K562 (cell line): Measurements from ENCODE around the gene PLA2G12B. TPM values are rescaled to one million over a fixed set of nuclear protein-coding genes. Genes with fewer than 3 reads are reported as not detected.

ENCODE experiments used
- ATAC-seq: fragments of 200-7000 bp; cut with Tn5 transposase; 3 replicates; pipeline ENCODE4 v1.9.1; 2020; ENCODE audit warnings: moderate library complexity
- BruUV-seq: library from RNA; stranded (reverse); fragments of 400-500 nt; replicated peaks from 2 replicates; lab custom pipeline; 2021; lab: Mats Ljungman, UMichigan
- CTCF ChIA-PET: fragments of 300-600 bp; formaldehyde crosslinking; extraction: SDS; loops from one replicate; lab custom pipeline; 2021; ENCODE audit warnings: low intra/inter-chr PET ratio; lab: Yijun Ruan, JAX
- POLR2A ChIA-PET: fragments of 300-600, 350-650 bp; sonication (Branson Sonifier 250); formaldehyde crosslinking; extraction: SDS; loops from one replicate; lab custom pipeline; 2021; ENCODE audit warnings: antibody characterized with exemption, inconsistent platforms; lab: Yijun Ruan, JAX
- DNase-seq, 4 experiments: peaks; one replicate each; pipeline versions ENCODE4 v3.0.0 to v3.0.0-alpha.2; 2011 to 2018; ENCODE audit warnings: low spot score in 3 of 4, mixed read lengths in 3 of 4; ENCODE audit errors: extremely low read depth in 1 of 4
- FAIRE-seq: peaks from 2 replicates; lab custom pipeline; 2011; peaks lifted over from hg19 to GRCh38; lab: Jason Lieb, UNC
- H2AFZ ChIP-seq: 2 replicates; pipeline ENCODE4 v1.6.0; 2011; ENCODE audit warnings: low read depth, low read length, control low read depth, inconsistent platforms
- H3K27ac ChIP-seq: fragments of 200-600 bp; 3 replicates; pipeline ENCODE4 v1.8.0; 2011; ENCODE audit warnings: low read depth, mild to moderate bottlenecking, control low read depth, inconsistent platforms, low read length, moderate library complexity, mixed read lengths; ENCODE audit errors: extremely low read depth
- H3K27me3 ChIP-seq, 2 experiments: fragments of 300-600 bp in 1 of 2; 2 replicates in 1 of 2; 3 replicates in 1 of 2; pipeline versions ENCODE4 v1.6.0 to v1.8.0; 2011; ENCODE audit warnings: inconsistent platforms in 2 of 2, low read length in 2 of 2, mild to moderate bottlenecking in 1 of 2, mixed read lengths in 1 of 2, moderate library complexity in 1 of 2; ENCODE audit not compliant: control insufficient read depth in 2 of 2, insufficient read depth in 2 of 2
- H3K36me3 ChIP-seq: fragments of 300-600 bp; 3 replicates; pipeline ENCODE4 v1.8.0; 2011; ENCODE audit warnings: mild to moderate bottlenecking, low read length, inconsistent platforms; ENCODE audit not compliant: control insufficient read depth, insufficient read depth
- H3K4me1 ChIP-seq, 2 experiments: fragments of 200-600 bp in 1 of 2; replicated peaks in 1 of 2; 2 replicates in 1 of 2; 3 replicates in 1 of 2; pipeline versions ENCODE4 v1.5.1 to v1.8.0; 2011; ENCODE audit warnings: inconsistent platforms in 2 of 2, low read length in 2 of 2, mild to moderate bottlenecking in 1 of 2, mixed read lengths in 1 of 2, moderate library complexity in 1 of 2; ENCODE audit not compliant: control insufficient read depth in 2 of 2, insufficient read depth in 2 of 2
- H3K4me2 ChIP-seq: 2 replicates; pipeline ENCODE4 v1.6.1; 2011; ENCODE audit warnings: low read length, control low read depth, inconsistent platforms, mixed read lengths; ENCODE audit not compliant: insufficient read depth
- H3K4me3 ChIP-seq: fragments of 200-600 bp; sonication (generic), shearing (Covaris generic); 2 replicates; pipeline ENCODE4 v1.5.1; 2016; ENCODE audit warnings: control low read depth, inconsistent platforms
- H3K79me2 ChIP-seq: fragments of 200-600 bp; 3 replicates; pipeline ENCODE4 v1.8.0; 2011; ENCODE audit warnings: low read length, inconsistent platforms; ENCODE audit not compliant: control insufficient read depth, insufficient read depth
- H3K9ac ChIP-seq, 2 experiments: 2 replicates each; pipeline versions ENCODE4 v1.6.0 to v1.6.1; 2011; ENCODE audit warnings: low read depth in 2 of 2, low read length in 2 of 2, control low read depth in 1 of 2, inconsistent platforms in 1 of 2, mild to moderate bottlenecking in 1 of 2, mixed read lengths in 1 of 2; ENCODE audit not compliant: insufficient read depth in 1 of 2
- H3K9me1 ChIP-seq: one replicate; pipeline ENCODE4 v1.6.0; 2011; ENCODE audit warnings: inconsistent platforms, mild to moderate bottlenecking, low read length, moderate library complexity; ENCODE audit not compliant: control insufficient read depth, insufficient read depth
- H3K9me3 ChIP-seq: replicated peaks from 2 replicates; pipeline ENCODE4 v1.5.1; 2011; ENCODE audit warnings: low read depth, low read length, inconsistent platforms; ENCODE audit not compliant: control insufficient read depth, insufficient read depth
- H4K20me1 ChIP-seq: replicated peaks from 2 replicates; pipeline ENCODE4 v1.6.1; 2011; ENCODE audit warnings: low read length, inconsistent platforms, mixed read lengths; ENCODE audit not compliant: control insufficient read depth, insufficient read depth
- BRF2 ChIP-seq: IDR thresholded peaks from 3 replicates; pipeline ENCODE4 v1.6.1; 2011; ENCODE audit warnings: borderline replicate concordance, mild to moderate bottlenecking; ENCODE audit not compliant: insufficient read length, insufficient read depth
- CTBP1 ChIP-seq: fragments of 450-650 bp; IDR thresholded peaks from 2 replicates; pipeline ENCODE4 v1.6.1; 2016; ENCODE audit warnings: borderline replicate concordance
- EWSR1 ChIP-seq: fragments of 450-650 bp; IDR thresholded peaks from 2 replicates; pipeline ENCODE4 v1.6.1; 2018; ENCODE audit warnings: borderline replicate concordance, mild to moderate bottlenecking, low read depth, moderate library complexity; ENCODE audit not compliant: partially characterized antibody
- L3MBTL2 ChIP-seq: fragments of 450-650 bp; IDR thresholded peaks from 2 replicates; pipeline ENCODE4 v1.6.1; 2016; ENCODE audit warnings: mild to moderate bottlenecking, moderate library complexity
- NFIC ChIP-seq: fragments of 450-650 bp; IDR thresholded peaks from 2 replicates; pipeline ENCODE4 v1.6.1; 2017; ENCODE audit warnings: mild to moderate bottlenecking, inconsistent platforms
- SOX6 ChIP-seq: fragments of 450-650 bp; IDR thresholded peaks from 2 replicates; pipeline ENCODE4 v1.6.1; 2014; ENCODE audit warnings: mild to moderate bottlenecking
- WGBS: fragments of 100-300 bp; shearing (Covaris generic); methylation state at CpG from one replicate; pipeline ENCODE4 v1.1.6; 2016; ENCODE audit warnings: low coverage, mixed read lengths; ENCODE audit not compliant: insufficient coverage; ENCODE audit errors: missing lambda C conversion rate; 5-methylcytosine and 5-hydroxymethylcytosine counted together
- in situ Hi-C: fragments of 300-500 bp; cut with MboI; formaldehyde crosslinking; loops from 4 replicates; pipeline ENCODE4 v1.15.0; 2018; ENCODE audit warnings: inconsistent platforms, mixed read lengths
- intact Hi-C: fragments of 100-400 bp; cut with micrococcal nuclease; formaldehyde crosslinking; loops from 2 replicates; pipeline ENCODE4 v1.14.2; 2022
- polyA plus RNA-seq, 8 experiments: library from polyadenylated mRNA; depleted of rRNA in 4 of 8; stranded (reverse) in 5 of 8; unstranded in 3 of 8; fragments of >200 nt; fragmentation: Nextera tagmentation in 2 of 8; fragmentation: Illumina TruSeq in 1 of 8; extraction: Ambion mirVana in 2 of 8; extraction: Trizol in 1 of 8; gene quantifications; 2 replicates each; pipeline versions ENCODE4 v1.2.1 to v1.2.3, GENCODE V29; 2011 to 2014; ENCODE audit warnings: inconsistent platforms in 1 of 8, missing spikeins in 1 of 8
- total RNA-seq, 7 experiments: library from RNA; depleted of rRNA in 6 of 7; stranded (reverse); fragments of >200 nt in 6 of 7; fragmentation: Illumina TruSeq in 2 of 7; extraction: Trizol in 2 of 7; gene quantifications; 2 replicates each; pipeline versions ENCODE4 v1.2.1 to v1.2.3, GENCODE V29; 2011 to 2021; ENCODE audit warnings: low replicate concordance in 1 of 7

PLA2G12B gene
- total and polyA plus RNA-seq, 9 of the 15 experiments (the other 6 are each of a cell fraction or from before 2014, with no cell fraction given): not detected

- H3K9ac ChIP-seq: no peak overlapping the region
- TF ChIP-seq CTBP1 (peak; percentile 25; the same call in 1 of the 2 replicates), EWSR1 (no peak)
- FAIRE-seq (no peak), DNase-seq (no peak), ATAC-seq (peak; percentile 30; the same call in 1 of the 3 replicates)
- H3K4me3 ChIP-seq: no peak overlapping the region
- no peak overlapping the region for H2AFZ ChIP-seq
- H3K9me1 ChIP-seq: no peaks in the 10 kb centered on the region
- no peak overlapping the region for H3K4me2 ChIP-seq
- 40% methylated on average over 2 of the region's 2 CpGs for WGBS
- no TSS peak for BruUV-seq
- in situ Hi-C loops (no loop called here), intact Hi-C loops (no loop called here)
- H3K36me3 ChIP-seq: no peaks in the 10 kb centered on the region
- POLR2A ChIA-PET: interaction anchor here (1.3 kb wide), 1 partner anchor 11 kb away, joined by 4 read pairs; no protein-coding TSS in a partner anchor
- H4K20me1 ChIP-seq: no peaks in the 10 kb centered on the region
- peaks cover 0 to under 1% of the 10 kb centered on the region in 2 experiments; a peak in 1 of 5 replicates for H3K27me3 ChIP-seq
- peaks cover 0 to 27% of the 10 kb centered on the region in 2 experiments; a peak in 3 of 5 replicates for H3K4me1 ChIP-seq
- no peaks in the 10 kb centered on the region for H3K79me2 ChIP-seq
- CTCF ChIA-PET: no interaction called here
- H3K9me3 ChIP-seq: no peaks in the 10 kb centered on the region
- H3K27ac ChIP-seq: no peak overlapping the region
Observed at GRCh38 chr10:72890086-72890485, 64.5 kb downstream of the PLA2G12B start.

DNA sequence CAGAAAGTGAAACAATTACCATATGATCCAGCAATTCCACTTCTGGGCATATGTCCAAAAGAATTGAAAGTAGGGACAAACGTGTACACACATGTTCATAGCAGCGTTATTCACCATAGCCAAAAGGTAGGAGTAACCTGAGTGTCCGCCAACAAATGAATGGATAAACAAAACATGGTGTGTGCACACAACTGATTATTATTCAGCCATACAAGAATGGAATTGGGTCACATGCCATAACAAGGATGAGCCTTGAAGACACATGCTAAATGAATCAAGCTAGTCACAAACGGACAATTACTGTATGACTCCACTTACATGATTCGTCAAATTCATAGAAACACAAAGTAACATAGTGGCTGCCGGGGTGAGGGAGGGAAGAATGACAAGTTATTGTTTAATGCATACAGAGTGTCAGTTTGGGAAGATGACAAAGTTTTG, 65.2 kb downstream of the PLA2G12B start:
- no peak overlapping the region for H3K4me3 ChIP-seq
- H3K4me2 ChIP-seq: no peak overlapping the region
- H3K27ac ChIP-seq: no peak overlapping the region
- no TSS peak for BruUV-seq
- H3K36me3 ChIP-seq: no peaks in the 10 kb centered on the region
- FAIRE-seq: peak; percentile 37
- 21% methylated on average over 6 of the region's 6 CpGs for WGBS
- peak; percentile 34 for ATAC-seq
- H3K9ac ChIP-seq: no peak overlapping the region
- H3K79me2 ChIP-seq: no peaks in the 10 kb centered on the region
- CTCF ChIA-PET: no interaction called here
- H3K9me1 ChIP-seq: no peaks in the 10 kb centered on the region
- POLR2A ChIA-PET: interaction anchor here (1.1 kb wide), 1 partner anchor 31 kb away, joined by 4 read pairs; no protein-coding TSS in a partner anchor
- no peaks in the 10 kb centered on the region for H3K9me3 ChIP-seq
- peak; percentile 56 for TF ChIP-seq NFIC
- no peak for TF ChIP-seq BRF2
- 0 out of 2 replicates have a peak, but pooled peaks have one; percentile 12 for TF ChIP-seq L3MBTL2
- peak; percentile 57; the same call in 1 of the 2 replicates for TF ChIP-seq SOX6
- TF ChIP-seq, all 486 proteins: peak for 3
- Histone ChIP-seq H2AFZ (no peak overlapping the region), H3K27me3 (no peaks in the 10 kb centered on the region), H3K4me1 (peaks cover 0 to 27% of the 10 kb centered on the region in 2 experiments; a peak in 3 of 5 replicates), H4K20me1 (no peaks in the 10 kb centered on the region)
- intact Hi-C loops (no loop called here), in situ Hi-C loops (loop anchor here (10.0 kb wide), 1 partner anchor 615 kb away; the partner anchor contains the start of gene DDIT4)
- DNase-seq: no peak
